NT2/D1 (cell line): Measurements from ENCODE around the gene SDC3.

Experiments
- DNase-seq: peaks from one replicate; pipeline ENCODE4 v3.0.0-alpha.2; 2011; ENCODE audit warnings: low read depth, low spot score
- H3K27me3 ChIP-seq: 2 replicates; pipeline ENCODE4 v1.6.0; 2011; ENCODE audit warnings: mild to moderate bottlenecking; ENCODE audit not compliant: insufficient read length, insufficient read depth
- H3K36me3 ChIP-seq: 2 replicates; pipeline ENCODE4 v1.6.1; 2011; ENCODE audit warnings: mild to moderate bottlenecking, low read length, mixed read lengths; ENCODE audit not compliant: insufficient read depth, insufficient read length
- H3K4me1 ChIP-seq: 2 replicates; pipeline ENCODE4 v1.5.1; 2011; ENCODE audit not compliant: insufficient read depth, insufficient read length
- H3K4me3 ChIP-seq: 2 replicates; pipeline ENCODE4 v1.5.1; 2011; ENCODE audit warnings: low read depth; ENCODE audit not compliant: insufficient read length
- H3K9ac ChIP-seq: 2 replicates; pipeline ENCODE4 v1.6.0; 2011; ENCODE audit warnings: low read depth; ENCODE audit not compliant: insufficient read length
- H3K9me3 ChIP-seq: 2 replicates; pipeline ENCODE4 v1.5.1; 2011; ENCODE audit warnings: mild to moderate bottlenecking, low read length; ENCODE audit not compliant: insufficient read depth
- SUZ12 ChIP-seq: IDR thresholded peaks from 2 replicates; pipeline ENCODE4 v1.6.1; 2011; ENCODE audit not compliant: insufficient read length, insufficient read depth; ENCODE audit errors: extremely low read depth
- YY1 ChIP-seq: IDR thresholded peaks from 2 replicates; pipeline ENCODE4 v1.6.1; 2011; ENCODE audit not compliant: insufficient read length, insufficient read depth
- ZNF274 ChIP-seq: IDR thresholded peaks from 2 replicates; pipeline ENCODE4 v1.6.1; 2011; ENCODE audit warnings: mild to moderate bottlenecking, low read depth, low read length

Gene SDC3

DNA sequence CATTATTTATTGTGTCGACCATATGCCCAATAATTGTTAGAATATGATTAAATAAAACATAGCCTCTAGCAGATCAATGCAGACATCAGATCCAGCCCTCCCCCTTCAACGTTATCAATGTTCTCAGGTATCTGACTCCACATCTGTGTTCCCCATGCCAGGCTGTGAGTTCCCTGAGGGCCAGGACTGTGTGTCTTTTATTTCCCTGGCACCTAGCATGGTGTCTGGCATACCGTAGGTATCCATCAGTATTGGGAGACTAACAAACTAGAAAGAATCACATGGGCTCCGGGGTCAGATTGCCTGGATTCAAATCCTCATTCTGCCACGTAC lies 48.3 kb downstream of the SDC3 start:
- DNase-seq: no peak
- Histone ChIP-seq H3K9ac (no peak overlapping the region), H3K4me3 (no peak overlapping the region), H3K27me3 (no peaks in the 10 kb centered on the region), H3K36me3 (no peaks in the 10 kb centered on the region), H3K4me1 (peaks cover 12% of the 10 kb centered on the region), H3K9me3 (no peaks in the 10 kb centered on the region)
- TF ChIP-seq SUZ12 (no peak), YY1 (no peak), ZNF274 (no peak)

DNA sequence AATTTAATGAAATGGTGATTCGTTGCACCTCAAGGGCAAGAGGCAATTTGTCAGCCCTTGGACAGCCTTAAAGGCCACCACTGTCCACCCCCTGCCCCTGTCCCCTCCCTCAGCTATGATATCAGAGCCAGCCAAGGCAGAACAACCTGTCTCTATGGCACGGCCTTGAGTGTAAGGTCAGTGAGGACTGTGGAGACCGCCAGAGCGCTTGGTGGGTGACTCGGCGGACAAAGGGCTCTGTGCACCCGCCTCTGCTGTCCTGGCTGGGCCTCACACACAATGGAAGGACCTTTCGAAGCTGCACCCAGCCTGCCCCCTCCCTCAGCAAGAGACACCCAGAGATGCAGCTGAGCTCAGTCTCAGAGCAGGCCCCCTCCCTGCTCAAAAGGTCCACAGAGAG lies 50.6 kb downstream of the SDC3 start:
- TF ChIP-seq SUZ12 (no peak), ZNF274 (no peak), YY1 (no peak)
- Histone ChIP-seq H3K9me3 (no peaks in the 10 kb centered on the region), H3K9ac (no peak overlapping the region), H3K27me3 (no peaks in the 10 kb centered on the region), H3K4me1 (peaks cover 14% of the 10 kb centered on the region), H3K36me3 (no peaks in the 10 kb centered on the region), H3K4me3 (no peak overlapping the region)
- no peak for DNase-seq

DNA sequence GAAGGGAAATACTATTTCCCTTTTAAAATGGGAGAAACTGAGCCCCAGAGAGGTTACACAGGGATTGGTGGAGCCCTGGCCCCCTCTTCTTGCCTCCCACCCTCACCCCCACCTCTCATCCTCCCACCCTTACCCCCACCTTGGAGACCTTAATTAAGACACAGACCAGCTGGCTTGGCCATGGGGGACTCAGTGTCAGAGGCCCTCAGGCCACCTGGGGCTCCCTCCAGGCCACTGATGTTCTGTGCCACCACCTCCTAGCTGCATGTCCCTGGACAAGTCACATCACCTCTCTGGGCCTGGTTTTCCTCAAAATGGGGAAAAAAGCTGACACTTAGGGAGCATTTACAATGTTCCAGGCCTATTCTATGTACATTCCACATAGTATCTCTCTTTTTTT lies 51.5 kb downstream of the SDC3 start:
- no peak overlapping the region for H3K4me3 ChIP-seq
- H3K36me3 ChIP-seq: no peaks in the 10 kb centered on the region
- peaks cover 18% of the 10 kb centered on the region for H3K4me1 ChIP-seq
- no peak overlapping the region for H3K9ac ChIP-seq
- no peaks in the 10 kb centered on the region for H3K9me3 ChIP-seq
- DNase-seq: no peak
- H3K27me3 ChIP-seq: no peaks in the 10 kb centered on the region
- TF ChIP-seq YY1 (no peak), SUZ12 (no peak), ZNF274 (no peak)

DNA sequence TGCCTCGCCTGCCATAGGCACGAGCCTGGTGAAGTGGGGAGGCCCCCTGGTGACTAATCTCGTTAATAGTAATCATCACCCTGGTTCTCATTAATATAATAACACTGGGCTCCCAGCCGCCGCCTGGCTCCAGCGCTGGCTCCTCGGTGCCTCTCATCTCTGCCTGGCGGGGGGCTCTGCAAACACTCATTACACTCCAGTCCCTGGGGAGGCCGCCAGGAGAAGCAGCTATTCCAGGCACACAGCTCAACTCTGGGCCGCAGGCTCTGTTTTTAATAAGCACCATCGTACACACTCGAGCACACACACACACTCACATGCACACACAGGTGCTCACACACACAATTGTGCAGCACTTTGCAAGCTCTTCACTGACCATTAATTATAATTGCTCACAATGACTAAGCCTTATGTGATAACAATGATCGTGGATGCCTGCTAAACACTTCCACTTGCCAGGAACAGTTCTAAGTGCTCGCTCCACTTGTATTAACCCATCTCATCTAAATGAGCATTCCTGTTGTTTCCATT lies 52.2 kb downstream of the SDC3 start:
- Histone ChIP-seq H3K4me3 (no peak overlapping the region), H3K9me3 (no peaks in the 10 kb centered on the region), H3K9ac (no peak overlapping the region), H3K4me1 (peaks cover 19% of the 10 kb centered on the region), H3K27me3 (no peaks in the 10 kb centered on the region), H3K36me3 (no peaks in the 10 kb centered on the region)
- DNase-seq: no peak
- no peak for TF ChIP-seq ZNF274
- no peak for TF ChIP-seq YY1

DNA sequence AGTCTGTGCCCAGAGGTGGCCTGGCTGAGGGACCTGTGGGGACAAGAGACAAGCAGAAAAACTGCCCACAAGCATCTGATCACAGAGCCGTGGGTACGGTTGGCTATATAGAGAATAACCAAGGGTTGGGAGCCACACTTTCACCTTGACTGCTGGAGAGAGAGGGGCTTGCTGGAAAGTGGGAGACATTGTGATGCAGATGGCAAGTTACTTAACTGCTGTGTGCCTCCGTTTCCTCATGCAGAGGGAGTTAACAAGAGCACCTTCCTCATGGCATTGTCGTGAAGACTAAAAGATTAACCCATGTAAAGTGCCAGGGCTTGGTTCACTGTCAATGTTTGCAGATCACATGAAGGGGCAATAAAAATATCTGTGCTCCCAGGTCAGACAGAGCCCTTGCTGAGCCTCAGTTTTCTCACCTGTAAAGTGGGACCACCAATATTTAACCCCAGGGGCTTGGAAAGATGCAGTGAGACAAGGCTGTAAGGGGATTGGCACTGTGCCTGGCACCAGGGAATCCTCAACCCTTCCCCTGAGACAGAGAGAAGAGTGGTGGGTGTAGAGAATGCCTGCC lies 52.8 kb downstream of the SDC3 start:
- Histone ChIP-seq H3K9me3 (no peaks in the 10 kb centered on the region), H3K36me3 (no peaks in the 10 kb centered on the region), H3K27me3 (no peaks in the 10 kb centered on the region), H3K4me3 (no peak overlapping the region), H3K9ac (no peak overlapping the region), H3K4me1 (peaks cover 19% of the 10 kb centered on the region)
- DNase-seq: no peak
- TF ChIP-seq ZNF274 (no peak), YY1 (no peak), SUZ12 (no peak)

DNA sequence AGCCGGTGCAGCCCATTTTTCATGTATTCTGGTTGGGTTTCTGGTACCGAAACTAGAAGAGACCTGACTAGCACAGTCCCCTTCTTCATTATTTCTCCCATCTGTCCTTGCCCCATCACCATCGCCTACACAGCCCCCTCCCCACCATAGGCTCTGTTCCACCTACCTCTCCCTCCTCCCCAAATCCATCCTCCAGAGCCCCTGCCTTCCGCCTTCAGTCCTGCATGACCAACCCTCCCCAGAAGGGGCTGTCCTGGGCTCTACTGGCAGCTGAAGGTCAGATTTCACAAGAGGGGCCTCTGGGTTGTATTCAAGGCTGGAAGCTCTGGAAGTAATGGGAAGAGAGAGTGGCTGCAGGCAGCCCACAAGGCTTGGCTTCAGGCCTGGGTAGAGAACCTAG lies 55.2 kb downstream of the SDC3 start:
- Histone ChIP-seq H3K9ac (peak overlapping the region; percentile 27), H3K4me1 (peaks cover 18% of the 10 kb centered on the region), H3K4me3 (no peak overlapping the region), H3K27me3 (no peaks in the 10 kb centered on the region), H3K9me3 (no peaks in the 10 kb centered on the region), H3K36me3 (no peaks in the 10 kb centered on the region)
- TF ChIP-seq ZNF274 (no peak), YY1 (no peak), SUZ12 (no peak)
- no peak for DNase-seq

DNA sequence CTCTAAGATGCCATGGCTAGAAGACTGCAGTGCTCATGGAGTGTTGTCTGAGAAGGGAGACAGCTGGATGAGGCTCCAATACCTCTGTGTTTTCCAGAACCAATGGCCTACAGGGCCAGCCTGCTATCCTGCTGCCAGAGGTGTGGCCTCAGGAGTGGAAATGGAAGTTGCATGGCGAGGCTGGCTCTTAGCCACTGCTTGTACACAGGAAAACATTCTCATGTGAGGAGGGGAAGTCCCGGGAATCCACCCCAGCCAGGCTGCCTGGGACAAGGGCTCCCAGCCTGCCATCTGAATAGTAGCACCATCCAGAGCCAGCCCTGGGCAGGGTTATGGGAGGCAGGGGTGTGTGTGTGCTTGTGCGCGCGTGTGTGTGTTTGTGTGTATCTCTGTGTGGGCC lies 56.5 kb downstream of the SDC3 start:
- TF ChIP-seq YY1 (no peak), ZNF274 (no peak), SUZ12 (no peak)
- DNase-seq: no peak
- Histone ChIP-seq H3K36me3 (no peaks in the 10 kb centered on the region), H3K9me3 (no peaks in the 10 kb centered on the region), H3K4me3 (no peak overlapping the region), H3K4me1 (peaks cover 28% of the 10 kb centered on the region), H3K27me3 (no peaks in the 10 kb centered on the region), H3K9ac (no peak overlapping the region)

DNA sequence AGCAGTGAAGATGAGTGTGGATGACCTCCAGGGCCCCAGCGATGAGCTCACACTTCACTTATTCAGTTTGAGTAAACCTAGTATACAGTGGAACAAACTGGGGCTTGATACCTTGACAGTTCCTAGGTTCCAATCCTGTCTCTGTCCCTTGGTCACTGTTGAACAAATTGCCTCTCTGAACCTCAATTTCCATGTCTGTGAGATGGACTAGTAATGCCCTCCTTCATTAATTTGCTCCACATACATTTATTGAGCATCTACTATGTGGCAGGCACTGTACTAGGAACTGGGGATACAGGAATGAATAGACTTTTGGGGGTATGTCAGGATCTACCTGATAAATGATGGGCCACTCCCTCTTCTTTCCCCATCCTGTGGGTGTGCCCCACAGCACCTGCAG lies 57.3 kb downstream of the SDC3 start:
- H3K27me3 ChIP-seq: no peaks in the 10 kb centered on the region
- no peak overlapping the region for H3K9ac ChIP-seq
- TF ChIP-seq YY1 (no peak), ZNF274 (no peak), SUZ12 (no peak)
- no peaks in the 10 kb centered on the region for H3K36me3 ChIP-seq
- H3K4me3 ChIP-seq: no peak overlapping the region
- DNase-seq: no peak
- H3K4me1 ChIP-seq: peaks cover 33% of the 10 kb centered on the region
- H3K9me3 ChIP-seq: no peaks in the 10 kb centered on the region
